GM12878 (cell line): ENCODE measurements around the gene ANKRD36B. TPM values are rescaled to one million over a fixed set of nuclear protein-coding genes. Genes with fewer than 3 reads are reported as not detected.
"Not testable (repeated sequence)": the region's sequence is repeated elsewhere in the genome, so short reads cannot be mapped to it uniquely, and the experiment has no call there.

Experiments used
- ATAC-seq: fragments of 200-7000 bp; cut with Tn5 transposase; 3 replicates; pipeline ENCODE4 v1.9.1; 2020; ENCODE audit warnings: mild to moderate bottlenecking, moderate library complexity
- BruUV-seq: library from RNA; stranded (reverse); fragments of 400-500 nt; replicated peaks from 2 replicates; lab custom pipeline; 2021; lab: Mats Ljungman, UMichigan
- CTCF ChIA-PET: fragments of 300-600 bp; sonication (Branson Sonifier 250); formaldehyde crosslinking; extraction: SDS; loops from one replicate; lab custom pipeline; 2021; ENCODE audit warnings: inconsistent platforms; lab: Yijun Ruan, JAX
- POLR2A ChIA-PET: fragments of 350-600 bp; formaldehyde crosslinking; extraction: SDS; loops from one replicate; lab custom pipeline; 2021; ENCODE audit warnings: inconsistent platforms; lab: Charles Lee
- RAD21 ChIA-PET: fragments of 300-600 bp; sonication (Branson Sonifier 250); formaldehyde crosslinking; loops from one replicate; lab custom pipeline; 2023; ENCODE audit warnings: antibody characterized with exemption; ENCODE audit not compliant: unreplicated experiment; lab: Charles Lee
- SMC1A ChIA-PET: fragments of 300-600 bp; sonication (Branson Sonifier 250); formaldehyde crosslinking; loops from one replicate; lab custom pipeline; 2023; ENCODE audit not compliant: unreplicated experiment, uncharacterized antibody; lab: Charles Lee
- DNase-seq: peaks from one replicate; pipeline ENCODE4 v3.0.0-alpha.2; 2011; ENCODE audit warnings: low read depth, low spot score
- FAIRE-seq: peaks from 3 replicates; lab custom pipeline; 2011; peaks lifted over from hg19 to GRCh38; lab: Jason Lieb, UNC
- H2AFZ ChIP-seq: 2 replicates; pipeline ENCODE4 v1.6.0; 2011; ENCODE audit warnings: low read depth, low read length, control low read depth; ENCODE audit not compliant: control insufficient read depth
- H3K27ac ChIP-seq: 2 replicates; pipeline ENCODE4 v1.5.1; 2011; ENCODE audit warnings: control low read depth; ENCODE audit not compliant: control insufficient read depth, insufficient read depth
- H3K27me3 ChIP-seq, 2 experiments: replicated peaks in 1 of 2; 2 replicates each; pipeline versions ENCODE4 v1.6.0 to v1.6.1; 2011; ENCODE audit warnings: low read length in 1 of 2; ENCODE audit not compliant: control insufficient read depth in 2 of 2, insufficient read depth in 2 of 2
- H3K36me3 ChIP-seq, 2 experiments: 2 replicates each; pipeline ENCODE4 v1.5.1; 2011; ENCODE audit warnings: low read length in 1 of 2; ENCODE audit not compliant: control insufficient read depth in 2 of 2, insufficient read depth in 2 of 2
- H3K4me1 ChIP-seq: 2 replicates; pipeline ENCODE4 v1.6.1; 2011; ENCODE audit warnings: mild to moderate bottlenecking, low read length, moderate library complexity, mixed read lengths; ENCODE audit not compliant: control insufficient read depth, insufficient read depth
- H3K4me2 ChIP-seq: 2 replicates; pipeline ENCODE4 v1.6.0; 2011; ENCODE audit warnings: control low read depth; ENCODE audit not compliant: control insufficient read depth, insufficient read depth
- H3K4me3 ChIP-seq: fragments of 200-600 bp; sonication (generic); 2 replicates; pipeline ENCODE4 v1.5.1; 2016
- H3K79me2 ChIP-seq: 2 replicates; pipeline ENCODE4 v1.6.0; 2011; ENCODE audit warnings: low read length; ENCODE audit not compliant: control insufficient read depth, insufficient read depth
- H3K9ac ChIP-seq: 2 replicates; pipeline ENCODE4 v1.8.0; 2011; ENCODE audit warnings: low read length, control low read depth, mixed read lengths; ENCODE audit not compliant: control insufficient read depth, insufficient read depth
- H3K9me3 ChIP-seq: replicated peaks from 3 replicates; pipeline ENCODE4 v1.5.1; 2011; ENCODE audit warnings: mild to moderate bottlenecking, low read length; ENCODE audit not compliant: control insufficient read depth, insufficient read depth
- H4K20me1 ChIP-seq: 2 replicates; pipeline ENCODE4 v1.6.0; 2011; ENCODE audit not compliant: control insufficient read depth, insufficient read depth
- WGBS: methylation state at CpG from one replicate; pipeline ENCODE4 v1.1.6; 2016; ENCODE audit warnings: low lambda C conversion rate; ENCODE audit not compliant: insufficient replicate concordance, insufficient coverage; ENCODE audit errors: missing lambda C conversion rate; 5-methylcytosine and 5-hydroxymethylcytosine counted together
- in situ Hi-C: fragments of 300-500 bp; cut with MboI; formaldehyde crosslinking; loops from 9 replicates; pipeline ENCODE4 v1.14.3; 2018; ENCODE audit warnings: mixed read lengths
- intact Hi-C: fragments of 100-400 bp; cut with micrococcal nuclease; formaldehyde crosslinking; loops from one replicate; pipeline ENCODE4 v1.14.2; 2022; ENCODE audit not compliant: unreplicated experiment
- polyA plus RNA-seq, 11 experiments: library from polyadenylated mRNA; depleted of rRNA in 4 of 11; unstranded in 6 of 11; stranded (reverse) in 5 of 11; fragments of >200 nt; fragmentation: Nextera tagmentation in 4 of 11; fragmentation: Illumina TruSeq in 1 of 11; extraction: Ambion mirVana in 4 of 11; extraction: Trizol in 1 of 11; gene quantifications; 1 replicate in 1 of 11; 2 replicates in 10 of 11; pipeline versions ENCODE4 v1.2.1 to v1.2.3, GENCODE V29; 2011 to 2016; ENCODE audit warnings: inconsistent platforms in 2 of 11, missing spikeins in 2 of 11, low read depth in 1 of 11
- total RNA-seq, 4 experiments: library from RNA; depleted of rRNA in 3 of 4; stranded (reverse); fragments of >200 nt in 3 of 4; fragmentation: Illumina TruSeq in 1 of 4; extraction: Trizol in 1 of 4; gene quantifications; 2 replicates each; pipeline versions ENCODE4 v1.2.1 to v1.2.3, GENCODE V29; 2013 to 2021

The ANKRD36B gene
- total and polyA plus RNA-seq, 10 of the 15 experiments (the other 5 are each of a cell fraction or from before 2014, with no cell fraction given): 6.5 to 21.4 (median 14.2) TPM

DNA sequence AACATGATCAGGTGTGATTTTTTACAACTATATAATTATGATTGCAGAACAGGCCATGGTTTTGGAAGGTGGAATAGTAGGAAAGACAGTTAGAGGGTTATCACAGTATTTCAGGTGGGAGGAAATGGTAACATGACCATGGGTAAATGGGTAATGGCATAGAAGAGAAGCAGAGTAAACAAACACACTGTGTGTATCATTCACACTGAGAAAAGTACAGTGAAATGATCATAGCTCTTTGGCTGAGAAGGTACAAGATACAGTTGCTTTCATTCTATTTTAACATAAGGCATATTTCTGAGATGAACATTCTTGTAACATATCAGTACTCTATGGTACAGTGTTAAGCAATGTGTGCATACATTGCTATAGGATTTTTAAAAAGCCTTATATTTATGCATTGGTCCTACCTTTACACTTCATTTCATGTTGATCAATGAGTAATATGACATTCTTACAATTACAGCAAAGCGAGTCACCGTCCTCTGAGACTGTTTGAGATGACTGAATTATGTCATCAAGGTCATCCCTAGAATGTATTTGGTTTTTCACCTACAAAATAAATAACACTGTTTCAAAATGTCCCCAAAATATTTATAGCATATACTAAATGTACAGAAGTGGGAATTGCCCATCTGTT is 66.6 kb downstream of the ANKRD36B start:
- H3K4me1 ChIP-seq, RAD21 ChIA-PET, H3K4me3 ChIP-seq, H3K9me3 ChIP-seq, H4K20me1 ChIP-seq, in situ Hi-C loops, H3K36me3 ChIP-seq, ATAC-seq, BruUV-seq, POLR2A ChIA-PET, CTCF ChIA-PET, FAIRE-seq, H3K4me2 ChIP-seq, DNase-seq, H3K79me2 ChIP-seq, H3K27me3 ChIP-seq, H3K27ac ChIP-seq, intact Hi-C loops, H2AFZ ChIP-seq, H3K9ac ChIP-seq, SMC1A ChIA-PET: not testable (repeated sequence)
- WGBS: no CpG with 5 or more reads among the region's 2 CpGs

DNA sequence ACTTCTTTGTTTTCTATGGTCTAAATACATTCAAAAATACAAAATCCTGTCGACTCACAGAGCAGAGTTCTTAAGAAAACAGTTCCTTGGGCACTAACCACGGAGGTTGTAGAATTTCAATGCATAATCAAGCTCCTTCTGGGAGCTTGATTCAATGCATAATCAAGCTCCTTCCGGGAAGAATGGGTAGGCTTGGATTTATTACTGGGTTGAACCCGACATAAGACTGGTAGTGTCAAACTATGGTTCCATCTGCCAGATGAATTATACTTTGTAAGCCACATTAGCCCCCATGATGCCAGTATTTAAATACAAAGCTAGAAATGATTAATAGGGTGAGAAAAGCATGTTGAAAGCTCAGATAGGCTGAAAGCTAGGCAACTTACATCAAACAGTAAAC is 94.0 kb downstream of the ANKRD36B start:
- in situ Hi-C loops, H3K4me3 ChIP-seq, DNase-seq, H3K36me3 ChIP-seq, intact Hi-C loops, H3K9ac ChIP-seq, H3K27me3 ChIP-seq, H3K4me2 ChIP-seq, H4K20me1 ChIP-seq, CTCF ChIA-PET, BruUV-seq, H3K27ac ChIP-seq, SMC1A ChIA-PET, H2AFZ ChIP-seq, FAIRE-seq, H3K9me3 ChIP-seq, RAD21 ChIA-PET, H3K4me1 ChIP-seq, H3K79me2 ChIP-seq, ATAC-seq, POLR2A ChIA-PET: not testable (repeated sequence)
- no CpG with 5 or more reads among the region's 4 CpGs for WGBS

DNA sequence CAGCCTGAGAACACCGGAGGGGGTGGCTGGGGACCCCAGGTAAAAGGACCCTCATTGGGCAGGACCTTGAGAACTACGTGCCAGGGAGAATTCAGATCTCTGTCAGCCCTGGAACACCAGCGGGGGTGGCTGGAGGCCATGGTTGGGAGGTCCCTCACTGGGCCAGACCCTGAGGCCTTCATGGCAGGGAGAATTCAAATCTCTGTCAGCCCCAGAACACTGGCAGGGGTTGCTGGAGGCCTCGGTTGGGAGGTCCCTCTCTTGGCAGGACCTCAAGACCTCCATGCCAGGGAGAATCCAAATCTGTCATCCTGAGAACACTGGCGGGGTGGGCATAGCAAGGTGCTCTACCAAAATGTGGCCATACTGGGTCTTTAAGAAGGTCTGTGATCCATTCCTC is 99.5 kb downstream of the ANKRD36B start:
- intact Hi-C loops, in situ Hi-C loops, ATAC-seq, DNase-seq, H3K4me2 ChIP-seq, POLR2A ChIA-PET, H3K4me1 ChIP-seq, SMC1A ChIA-PET, H3K27me3 ChIP-seq, FAIRE-seq, H3K27ac ChIP-seq, H3K4me3 ChIP-seq, H2AFZ ChIP-seq, H3K9ac ChIP-seq, H4K20me1 ChIP-seq, RAD21 ChIA-PET, H3K79me2 ChIP-seq, H3K9me3 ChIP-seq, BruUV-seq, CTCF ChIA-PET, H3K36me3 ChIP-seq: not testable (repeated sequence)
- WGBS: 93% methylated on average over 4 of the region's 5 CpGs
